ENCODE measurements around the gene ANKRD37.

Gene ANKRD37

DNA sequence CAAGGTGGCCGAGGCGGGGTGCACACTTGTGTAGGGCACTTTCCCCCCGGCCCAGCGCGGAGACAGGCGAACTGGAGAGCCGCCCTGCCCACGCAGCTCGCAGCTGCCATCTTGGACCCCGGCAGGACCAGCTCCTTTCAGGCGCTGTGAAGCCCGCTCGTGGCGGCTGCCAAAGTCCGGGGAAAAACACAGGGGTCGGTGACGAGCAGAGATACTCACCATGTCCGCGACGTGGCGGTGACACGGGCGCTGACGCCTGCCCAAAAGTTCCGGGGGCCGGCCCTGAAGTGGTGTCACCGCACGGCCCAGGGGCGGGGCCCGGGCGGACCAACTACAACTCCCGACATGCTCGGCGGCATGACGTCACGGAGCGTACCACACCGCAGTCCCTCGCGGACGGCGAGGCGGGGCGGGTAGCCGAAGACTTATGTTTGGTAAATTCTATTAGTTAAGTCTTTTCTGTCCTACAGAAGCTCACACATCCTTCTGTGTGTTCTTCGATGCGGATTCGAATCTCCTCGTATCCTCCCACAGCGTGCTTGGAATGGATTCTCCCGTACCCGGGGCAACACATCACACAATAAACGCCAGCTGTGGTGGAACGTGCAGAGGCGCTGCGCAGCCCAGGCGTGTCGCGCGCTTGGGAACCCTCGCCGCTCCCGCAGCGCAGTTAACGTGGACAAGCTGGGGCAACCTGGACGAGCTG, 29.2 kb downstream of the ANKRD37 start, which contains the start of gene UFSP2:
Gene UFSP2, minus strand, starts transcription at position 318 of the 706 bp plus-strand sequence. Its CDS starts 96 bp downstream, at position 222.
- peak; percentile 67 to 79 for DNase-seq

DNA sequence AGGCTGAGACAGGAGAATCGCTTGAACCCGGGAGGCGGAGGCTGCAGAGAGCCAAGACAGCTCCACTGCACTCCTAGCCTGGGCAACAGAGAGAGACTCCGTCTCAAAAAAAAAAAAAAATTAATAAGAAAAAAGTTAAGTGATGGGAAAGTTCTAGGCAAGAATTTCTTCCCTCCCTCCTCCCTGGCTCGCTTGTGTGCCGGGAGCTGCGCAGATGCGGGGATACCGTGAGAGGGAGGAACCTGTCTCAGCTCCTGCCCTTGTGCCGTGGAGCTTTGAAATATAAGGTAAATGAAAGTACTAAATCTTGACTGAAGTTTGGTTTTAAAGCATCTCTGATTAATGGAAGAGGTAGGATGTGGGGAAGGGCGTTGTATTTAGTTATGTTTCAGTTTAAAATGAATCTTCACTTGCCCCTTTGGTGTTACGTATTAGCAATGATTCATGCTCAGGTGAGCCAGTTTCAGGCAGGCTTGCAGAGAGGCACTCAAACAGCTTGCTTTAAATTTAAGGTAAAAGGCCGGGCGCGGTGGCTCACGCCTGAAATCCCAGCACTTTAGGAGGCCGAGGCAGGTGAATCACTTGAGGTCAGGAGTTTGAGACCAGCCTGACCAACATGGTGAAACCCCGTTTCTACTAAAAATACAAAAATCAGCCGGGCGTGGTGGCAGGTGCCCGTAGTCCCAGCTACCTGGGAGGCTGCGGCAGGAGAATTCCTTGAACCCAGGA, 30.5 kb downstream of the ANKRD37 start:
- DNase-seq, result no peak

DNA sequence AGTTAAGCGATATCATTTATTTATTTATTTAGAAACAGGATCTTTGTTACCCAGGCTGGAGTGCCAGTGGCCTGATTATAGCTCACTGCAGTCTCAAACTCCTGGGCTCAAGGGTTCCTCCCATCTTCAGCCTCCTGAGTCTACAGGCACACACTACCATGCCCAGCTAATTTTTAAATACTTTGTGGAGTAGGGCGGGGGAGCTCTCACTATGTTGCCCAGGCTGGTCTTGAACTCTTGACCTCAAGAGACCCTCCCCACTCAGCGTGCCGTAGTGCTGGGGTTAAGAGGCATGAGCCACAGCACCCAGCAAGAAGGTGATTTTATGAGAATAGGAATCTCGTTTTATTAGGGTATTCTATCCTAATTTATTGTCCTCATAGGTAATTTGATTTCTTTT, 33.0 kb downstream of the ANKRD37 start:
- no peak for DNase-seq

DNA sequence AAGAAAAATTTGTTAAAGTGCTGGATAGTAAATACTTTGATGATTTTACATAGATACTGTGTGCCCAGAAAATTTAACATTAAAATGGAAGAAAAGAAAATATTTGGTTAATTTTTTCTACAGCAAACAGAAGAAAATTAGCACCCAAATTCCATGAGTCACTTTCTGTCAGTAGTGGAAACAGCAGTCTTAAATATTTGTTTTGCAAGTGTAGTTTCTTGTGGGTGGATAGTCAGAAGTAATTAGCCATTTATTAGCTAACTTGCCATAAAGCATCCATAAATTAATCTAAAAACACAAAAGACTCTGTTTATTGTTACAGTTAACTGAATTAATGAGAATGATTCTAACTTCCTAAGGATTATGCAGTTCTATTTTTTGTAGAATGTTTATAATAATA, 38.8 kb downstream of the ANKRD37 start:
- DNase-seq, result no peak

DNA sequence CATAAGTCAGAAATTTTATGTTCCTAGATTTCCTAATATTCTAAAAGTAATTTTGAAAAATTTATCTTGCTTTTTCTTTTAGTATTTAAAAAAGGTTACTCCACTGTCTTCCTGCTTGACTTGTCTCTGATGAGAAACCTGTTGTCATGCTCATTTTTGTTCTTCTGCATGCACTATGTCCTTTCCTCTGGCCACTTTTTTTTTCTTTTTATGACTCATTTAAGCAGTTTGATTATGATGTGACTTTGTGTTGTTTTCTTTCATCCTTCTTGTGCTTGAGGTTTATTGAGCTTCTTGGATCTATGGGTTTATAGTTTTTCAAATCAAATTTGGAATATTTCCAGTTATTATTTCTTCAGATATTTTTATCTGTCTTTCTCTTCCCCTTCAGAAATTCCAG, 41.2 kb downstream of the ANKRD37 start:
- DNase-seq, result no peak

DNA sequence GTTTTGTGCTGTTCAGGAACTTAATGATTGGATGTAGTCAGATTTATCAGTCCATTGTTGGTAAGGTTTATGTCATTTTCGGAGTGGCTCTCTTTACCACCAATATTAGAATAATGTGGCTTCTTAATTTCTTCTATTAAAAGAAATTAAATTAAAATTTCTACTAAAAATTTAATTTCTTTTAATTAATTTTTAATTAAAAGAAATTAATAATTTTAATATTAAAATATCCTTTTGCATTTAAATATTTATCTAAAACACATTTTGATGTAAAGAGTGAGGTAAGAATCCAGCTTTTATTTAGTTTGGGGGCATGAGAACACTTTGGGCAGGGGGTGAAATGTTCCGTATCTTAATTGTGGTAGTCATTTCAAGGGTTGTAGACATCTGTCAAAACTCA, 44.8 kb downstream of the ANKRD37 start:
- DNase-seq, result no peak

DNA sequence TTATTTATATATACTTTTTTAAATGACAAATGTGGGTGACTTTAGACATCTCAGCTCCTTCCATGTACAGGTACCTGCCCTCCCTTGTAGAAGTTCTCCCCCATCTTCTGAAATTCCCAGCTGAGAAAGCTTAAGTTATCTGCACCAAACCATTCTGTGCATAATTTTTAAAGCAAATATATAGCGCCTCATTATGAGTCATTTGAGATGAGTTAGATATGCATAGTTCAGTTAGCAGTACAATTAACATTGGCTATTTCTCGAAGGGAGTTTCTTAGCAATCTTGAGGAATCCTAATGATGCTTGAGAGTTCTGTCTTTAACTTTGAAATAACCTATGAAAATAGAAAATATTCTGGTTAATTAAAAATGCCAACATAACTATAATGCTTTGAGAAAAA, 48.6 kb downstream of the ANKRD37 start:
- DNase-seq, result no peak

Data from NCI-H2081 (cell line).